Suprapubic skin (tissue), 4 donors: Measurements from ENCODE around the gene WDPCP. TPM values are rescaled to one million over a fixed set of nuclear protein-coding genes. Genes with fewer than 3 reads are reported as not detected.
"Not testable (repeated sequence)": the region's sequence is repeated elsewhere in the genome, so short reads cannot be mapped to it uniquely, and the experiment has no call there.

Experiments
- DNase-seq, 2 donors: peaks; one replicate each; pipeline ENCODE4 v3.0.0-alpha.2; 2019; ENCODE audit warnings: low spot score in 2 of 2
- H3K27ac ChIP-seq: fragments of 200-600 bp; sonication (generic); one replicate; pipeline ENCODE4 v1.5.1; 2019
- H3K27me3 ChIP-seq: fragments of 200-600 bp; sonication (generic); one replicate; pipeline ENCODE4 v1.5.1; 2019
- H3K36me3 ChIP-seq: fragments of 200-600 bp; sonication (generic); one replicate; pipeline ENCODE4 v1.5.1; 2019
- H3K4me1 ChIP-seq: fragments of 200-600 bp; sonication (generic); one replicate; pipeline ENCODE4 v1.5.1; 2019
- H3K4me3 ChIP-seq: fragments of 200-600 bp; sonication (generic); one replicate; pipeline ENCODE4 v1.5.1; 2019; ENCODE audit warnings: mild to moderate bottlenecking
- H3K9me3 ChIP-seq: fragments of 200-600 bp; sonication (generic); one replicate; pipeline ENCODE4 v1.5.1; 2019
- EP300 ChIP-seq: sonication (generic); formaldehyde crosslinking; IDR thresholded peaks from one replicate; pipeline ENCODE4 v1.6.1; 2017; ENCODE audit warnings: antibody characterized with exemption
- POLR2A ChIP-seq, 2 donors: fragments of 450-650 bp; IDR thresholded peaks; one replicate each; pipeline ENCODE4 v1.6.1; 2017; ENCODE audit warnings: antibody characterized with exemption in 2 of 2, mild to moderate bottlenecking in 2 of 2, moderate library complexity in 2 of 2
- POLR2AphosphoS5 ChIP-seq, 3 donors: sonication (generic); formaldehyde crosslinking; IDR thresholded peaks; one replicate each; pipeline ENCODE4 v1.6.1; 2017; ENCODE audit warnings: antibody characterized with exemption in 3 of 3
- WGBS: methylation state at CpG from one replicate; pipeline ENCODE4 v1.1.5; 2018; 5-methylcytosine and 5-hydroxymethylcytosine counted together
- total RNA-seq, 4 donors: library from RNA; depleted of rRNA; stranded (reverse); fragments of >200 nt; gene quantifications; one replicate each; pipeline ENCODE4 v1.1.0, GENCODE V29; 2016
- TF ChIP-seq, protein P1 (sequence below), 2 donors: fragments of 200-600 bp in 1 of 2; fragments of 450-650 bp in 1 of 2; sonication (generic) in 1 of 2; IDR thresholded peaks; one replicate each; pipeline ENCODE4 v1.5.1; 2016 to 2019; ENCODE audit warnings: antibody characterized with exemption in 2 of 2, mild to moderate bottlenecking in 1 of 2, moderate library complexity in 1 of 2

Gene WDPCP
- total RNA-seq, 4 donors from 2014 or later = 6.7 to 18.7 (median 9.7) TPM

GRCh38 chr2:63569740-63570139 is 18.5 kb downstream of the WDPCP start:
- H3K27me3 ChIP-seq = no peaks in the 10 kb centered on the region
- TF ChIP-seq POLR2A (IDR thresholded peaks at IDR 0.05) (no peak), POLR2AphosphoS5 (IDR thresholded peaks at IDR 0.05) (no peak), EP300 (no peak)
- TF ChIP-seq, protein P1, sequence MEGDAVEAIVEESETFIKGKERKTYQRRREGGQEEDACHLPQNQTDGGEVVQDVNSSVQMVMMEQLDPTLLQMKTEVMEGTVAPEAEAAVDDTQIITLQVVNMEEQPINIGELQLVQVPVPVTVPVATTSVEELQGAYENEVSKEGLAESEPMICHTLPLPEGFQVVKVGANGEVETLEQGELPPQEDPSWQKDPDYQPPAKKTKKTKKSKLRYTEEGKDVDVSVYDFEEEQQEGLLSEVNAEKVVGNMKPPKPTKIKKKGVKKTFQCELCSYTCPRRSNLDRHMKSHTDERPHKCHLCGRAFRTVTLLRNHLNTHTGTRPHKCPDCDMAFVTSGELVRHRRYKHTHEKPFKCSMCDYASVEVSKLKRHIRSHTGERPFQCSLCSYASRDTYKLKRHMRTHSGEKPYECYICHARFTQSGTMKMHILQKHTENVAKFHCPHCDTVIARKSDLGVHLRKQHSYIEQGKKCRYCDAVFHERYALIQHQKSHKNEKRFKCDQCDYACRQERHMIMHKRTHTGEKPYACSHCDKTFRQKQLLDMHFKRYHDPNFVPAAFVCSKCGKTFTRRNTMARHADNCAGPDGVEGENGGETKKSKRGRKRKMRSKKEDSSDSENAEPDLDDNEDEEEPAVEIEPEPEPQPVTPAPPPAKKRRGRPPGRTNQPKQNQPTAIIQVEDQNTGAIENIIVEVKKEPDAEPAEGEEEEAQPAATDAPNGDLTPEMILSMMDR (IDR thresholded peaks at IDR 0.05) = no peak
- H3K36me3 ChIP-seq = no peaks in the 10 kb centered on the region
- H3K9me3 ChIP-seq = no peaks in the 10 kb centered on the region
- H3K4me1 ChIP-seq = no peaks in the 10 kb centered on the region
- H3K27ac ChIP-seq = no peak overlapping the region
- no peak for DNase-seq
- H3K4me3 ChIP-seq = no peak overlapping the region

- Histone ChIP-seq H3K36me3 (no peaks in the 10 kb centered on the region), H3K27me3 (no peaks in the 10 kb centered on the region), H3K4me3 (no peak overlapping the region), H3K27ac (no peak overlapping the region), H3K4me1 (no peaks in the 10 kb centered on the region), H3K9me3 (peaks cover 4% of the 10 kb centered on the region)
- no peak for DNase-seq
- TF ChIP-seq POLR2A (IDR thresholded peaks at IDR 0.05) = no peak
- TF ChIP-seq POLR2AphosphoS5 (IDR thresholded peaks at IDR 0.05) = no peak
- TF ChIP-seq EP300 = no peak
- TF ChIP-seq, protein P1 (IDR thresholded peaks at IDR 0.05) = no peak
These were observed 25.5 kb downstream of the WDPCP start for GRCh38 chr2:63562751-63563150.

DNA sequence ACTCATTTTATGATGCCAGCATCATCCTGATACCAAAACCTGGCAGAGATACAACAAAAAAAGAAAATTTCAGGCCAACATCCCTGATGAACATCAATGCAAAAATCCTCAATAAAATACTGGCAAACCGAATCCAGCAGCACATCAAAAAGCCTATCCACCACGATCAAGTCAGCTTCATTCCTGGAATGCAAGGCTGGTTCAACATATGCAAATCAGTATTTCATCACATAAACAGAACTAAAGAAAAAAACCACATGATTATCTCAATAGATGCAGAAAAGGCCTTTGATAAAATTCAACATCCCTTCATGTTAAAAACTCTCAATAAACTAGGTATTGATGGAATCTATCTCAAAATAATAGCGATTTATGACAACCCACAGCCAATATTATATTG is 29.4 kb downstream of the WDPCP start:
- H3K36me3 ChIP-seq, DNase-seq, H3K27ac ChIP-seq, H3K27me3 ChIP-seq, H3K9me3 ChIP-seq, H3K4me1 ChIP-seq, H3K4me3 ChIP-seq: not testable (repeated sequence)
- 67% methylated on average over 3 of the region's 3 CpGs for WGBS

DNA sequence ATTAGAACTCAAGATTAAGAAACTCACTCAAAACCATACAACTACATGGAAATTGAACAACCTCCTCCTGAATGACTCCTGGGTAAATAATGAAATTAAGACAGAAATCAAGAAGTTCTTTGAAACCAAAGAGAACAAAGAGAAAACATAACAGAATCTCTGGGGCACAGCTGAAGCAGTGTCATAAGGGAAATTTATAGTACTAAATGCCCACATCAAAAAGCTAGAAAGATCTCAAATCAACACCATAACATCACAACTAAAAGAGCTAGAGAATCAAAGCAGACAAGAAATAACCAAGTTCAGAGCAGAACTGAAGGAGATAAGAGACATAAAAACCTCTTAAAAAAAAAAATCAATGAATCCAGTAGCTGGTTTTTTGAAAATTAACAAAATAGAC is 30.5 kb downstream of the WDPCP start:
- not testable (repeated sequence) for H3K36me3 ChIP-seq, H3K4me3 ChIP-seq, DNase-seq, H3K27ac ChIP-seq, H3K4me1 ChIP-seq, H3K9me3 ChIP-seq, H3K27me3 ChIP-seq

GRCh38 chr2:63555931-63556330 is 32.3 kb downstream of the WDPCP start:
- peaks cover 7% of the 10 kb centered on the region for H3K9me3 ChIP-seq
- H3K4me3 ChIP-seq = no peak overlapping the region
- no peaks in the 10 kb centered on the region for H3K4me1 ChIP-seq
- H3K27ac ChIP-seq = no peak overlapping the region
- WGBS = 82% methylated on average over 3 of the region's 3 CpGs
- TF ChIP-seq POLR2AphosphoS5 (IDR thresholded peaks at IDR 0.05) (no peak), EP300 (no peak), POLR2A (IDR thresholded peaks at IDR 0.05) (no peak)
- TF ChIP-seq, protein P1 (IDR thresholded peaks at IDR 0.05) = no peak
- H3K36me3 ChIP-seq = peaks cover 3% of the 10 kb centered on the region
- no peak for DNase-seq
- H3K27me3 ChIP-seq = no peaks in the 10 kb centered on the region

- peaks cover 3% of the 10 kb centered on the region for H3K36me3 ChIP-seq
- 100% methylated on average over 5 of the region's 7 CpGs for WGBS
- DNase-seq = no peak
- H3K4me3 ChIP-seq = no peak overlapping the region
- TF ChIP-seq POLR2A (IDR thresholded peaks at IDR 0.05) (no peak), POLR2AphosphoS5 (IDR thresholded peaks at IDR 0.05) (no peak), EP300 (no peak)
- TF ChIP-seq, protein P1 (IDR thresholded peaks at IDR 0.05) = no peak
- H3K4me1 ChIP-seq = no peaks in the 10 kb centered on the region
- H3K27me3 ChIP-seq = no peaks in the 10 kb centered on the region
- no peak overlapping the region for H3K27ac ChIP-seq
- H3K9me3 ChIP-seq = peaks cover 7% of the 10 kb centered on the region
These were observed 33.0 kb downstream of the WDPCP start for GRCh38 chr2:63555299-63555698.
